NCI-H748 (cell line): ENCODE results near the gene MYH11.
A peak's percentile ranks its signal among the peaks of the same experiment; 100 is the strongest.
"Not testable (repeated sequence)": the region's sequence is repeated elsewhere in the genome, so short reads cannot be mapped to it uniquely, and the experiment has no call there.

ENCODE experiments used
- DNase-seq: peaks from one replicate; lab custom pipeline; 2025; ENCODE audit not compliant: unreplicated experiment; lab: John Stamatoyannopoulos, UW

Gene MYH11

DNA sequence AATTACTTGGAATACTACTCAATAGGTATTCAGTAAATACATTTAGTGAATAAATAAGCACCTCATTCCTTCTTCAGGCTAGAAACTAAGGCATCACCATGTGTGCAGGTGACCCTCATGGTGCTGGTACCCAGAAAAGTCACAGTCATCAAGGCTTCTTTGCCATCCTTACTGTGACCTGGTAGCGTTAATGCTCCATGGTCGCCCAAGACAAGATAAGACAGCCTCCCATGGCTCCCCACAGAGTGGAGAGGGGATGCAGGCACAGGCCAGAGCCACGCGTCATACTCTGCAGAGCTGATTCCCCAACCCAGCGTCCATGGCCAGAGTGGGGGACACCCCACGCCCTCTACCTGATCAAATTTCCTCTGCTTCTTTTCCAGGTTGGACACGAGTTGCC, 133.0 kb downstream of the MYH11 start:
- no peak for DNase-seq

GRCh38 chr16:15721018-15721417, 135.8 kb downstream of the MYH11 start:
- no peak for DNase-seq

DNA sequence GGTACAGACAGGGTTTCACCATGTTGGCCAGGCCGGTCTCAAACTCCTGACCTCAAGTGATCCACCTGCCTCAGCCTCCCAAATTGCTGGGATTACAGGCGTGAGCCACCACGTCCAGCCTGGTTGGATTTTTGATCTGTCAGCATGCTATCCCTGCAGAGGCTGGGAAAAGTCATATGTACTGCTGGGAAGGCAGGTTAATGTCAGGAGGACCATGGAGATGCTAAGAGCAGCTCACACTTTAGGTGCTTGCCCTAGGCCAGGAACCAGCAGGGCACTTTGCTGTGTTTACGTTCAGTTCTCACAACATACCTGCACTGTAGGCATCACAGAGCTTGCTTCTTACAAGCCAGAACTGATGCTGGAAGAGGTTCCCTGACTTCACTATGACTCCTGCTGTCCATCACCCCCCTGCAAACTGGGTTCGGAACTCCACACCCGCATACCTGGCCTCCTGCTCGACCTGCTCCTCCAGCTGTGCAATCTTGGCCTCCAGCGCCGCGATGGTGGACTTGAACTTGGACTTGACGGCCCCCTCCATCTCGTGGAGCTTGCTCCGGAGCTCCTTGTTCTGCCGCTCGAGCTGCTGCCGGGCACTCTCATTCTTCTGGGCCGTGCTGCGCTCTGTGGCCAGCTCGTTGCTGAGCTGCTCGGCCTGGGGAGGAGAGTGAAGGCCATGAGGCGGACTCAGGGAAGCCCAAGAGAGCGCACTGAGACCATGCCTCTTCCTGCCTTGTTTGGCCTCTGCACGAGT, 140.0 kb downstream of the MYH11 start:
- DNase-seq: no peak

- DNase-seq: no peak
Observed at GRCh38 chr16:15715221-15715620, 141.6 kb downstream of the MYH11 start.

DNA sequence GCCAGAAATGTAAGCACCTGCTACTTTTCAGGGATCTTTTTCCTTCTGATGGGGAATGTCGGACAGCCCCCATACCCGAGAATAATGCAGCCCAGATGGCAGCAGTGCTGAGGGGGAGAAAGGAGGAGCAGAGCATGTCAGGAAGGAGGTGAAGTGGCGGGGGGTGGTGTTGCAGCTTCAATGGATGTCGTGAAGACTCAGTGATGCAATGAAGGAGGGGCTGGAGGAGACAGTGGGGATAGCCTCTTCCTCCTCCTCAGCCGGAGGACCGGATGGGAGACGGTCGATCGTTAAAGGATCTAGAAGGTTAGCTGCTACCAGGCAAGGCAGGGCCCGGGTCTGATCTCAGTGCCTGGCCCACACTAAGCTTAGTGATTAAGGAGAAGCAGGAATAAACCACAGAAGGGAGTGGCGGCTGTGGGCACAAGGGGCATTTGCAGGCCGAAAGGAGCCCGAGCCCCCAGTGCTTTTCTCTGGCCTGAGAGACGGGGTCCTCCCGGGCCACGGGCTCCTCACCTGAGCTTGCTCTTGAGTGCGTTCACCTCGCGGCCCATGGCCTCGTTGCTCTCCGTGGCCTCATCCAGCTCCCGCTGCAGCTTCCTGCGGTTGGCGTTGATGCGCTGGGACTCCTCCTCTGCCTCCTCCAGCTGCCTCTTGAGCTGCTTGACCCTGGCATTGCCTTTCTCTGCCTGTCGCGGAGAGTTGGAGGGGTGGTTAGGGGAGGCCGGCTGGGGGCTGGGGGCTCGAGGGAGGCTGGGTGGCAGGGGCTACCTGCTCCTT, 142.2 kb downstream of the MYH11 start:
- DNase-seq: no peak

DNA sequence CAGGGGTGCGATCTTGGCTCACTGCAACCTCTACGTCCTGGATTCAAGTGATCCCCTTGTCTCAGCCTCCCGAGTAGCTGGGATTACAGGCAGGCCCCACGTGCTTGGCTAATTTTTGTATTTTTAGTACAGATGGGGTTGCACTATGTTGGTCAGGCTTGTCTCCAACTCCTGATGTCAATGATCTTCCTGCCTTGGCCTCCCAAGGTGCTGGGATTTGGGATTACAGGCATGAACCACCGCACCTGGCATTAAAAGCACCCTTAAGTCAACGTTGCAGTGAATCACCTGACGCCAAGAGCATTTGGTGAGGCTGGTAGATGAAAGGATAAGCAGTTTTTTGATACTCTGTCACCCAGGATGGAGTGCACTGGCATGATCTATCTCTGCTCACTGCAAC, 147.8 kb downstream of the MYH11 start:
- DNase-seq: no peak

GRCh38 chr16:15708096-15708495, 148.7 kb downstream of the MYH11 start:
- no peak for DNase-seq

DNA sequence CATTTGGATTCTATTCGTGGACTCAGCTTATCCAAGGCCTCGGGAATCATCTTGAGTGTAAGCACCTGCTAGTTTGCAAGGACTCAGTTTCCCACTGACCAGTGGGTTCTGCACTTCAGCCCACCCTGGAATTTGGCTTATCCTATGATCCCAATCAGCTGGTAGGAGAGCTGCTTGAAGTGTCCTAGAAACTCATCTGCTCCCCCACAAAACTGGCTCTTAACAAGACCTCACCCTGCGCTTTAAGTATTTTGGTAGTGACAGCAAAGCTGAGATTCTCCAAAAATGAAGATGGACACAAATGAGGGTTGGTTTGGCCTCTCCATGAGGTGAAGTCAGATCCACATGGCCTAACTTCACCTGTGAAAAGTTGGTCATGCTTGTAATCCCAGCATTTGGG, 149.5 kb downstream of the MYH11 start:
- DNase-seq: no peak

GRCh38 chr16:15705064-15705565, 151.7 kb downstream of the MYH11 start:
- DNase-seq: no peak

- DNase-seq: peak; percentile 45
Observed at GRCh38 chr16:15704545-15704987, 152.3 kb downstream of the MYH11 start.

- no peak for DNase-seq
Observed at GRCh38 chr16:15703029-15703736, 153.6 kb downstream of the MYH11 start.

- no peak for DNase-seq
Observed at GRCh38 chr16:15701975-15702970, 154.6 kb downstream of the MYH11 start.

- no peak for DNase-seq
Observed at GRCh38 chr16:15701367-15701766, 155.5 kb downstream of the MYH11 start.

DNA sequence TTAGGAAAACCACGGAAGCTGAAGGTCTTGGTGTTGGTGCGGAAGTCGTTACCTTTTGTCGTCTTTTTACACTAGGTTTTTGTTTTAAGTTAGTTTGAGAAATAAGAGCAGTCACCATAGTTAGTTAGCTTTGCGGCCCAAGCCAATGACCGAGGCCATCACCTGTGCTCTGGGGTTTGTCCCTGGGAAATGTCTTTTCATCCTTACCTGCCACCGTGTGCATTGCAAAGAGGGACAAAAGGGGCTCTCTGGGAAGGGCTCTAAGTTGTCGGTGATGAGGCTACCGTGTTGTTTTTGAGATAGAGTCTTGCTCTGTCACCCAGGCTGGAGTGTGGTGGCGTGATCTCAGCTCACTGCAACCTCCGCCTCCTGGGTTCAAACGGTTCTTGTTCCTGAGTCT, 157.0 kb downstream of the MYH11 start:
- DNase-seq: no peak

GRCh38 chr16:15694499-15694898, 162.3 kb downstream of the MYH11 start:
- no peak for DNase-seq

- DNase-seq: not testable (repeated sequence)
Observed at GRCh38 chr16:15692508-15692907, 164.3 kb downstream of the MYH11 start.

- no peak for DNase-seq
Observed at GRCh38 chr16:15691046-15691445, 165.8 kb downstream of the MYH11 start.

DNA sequence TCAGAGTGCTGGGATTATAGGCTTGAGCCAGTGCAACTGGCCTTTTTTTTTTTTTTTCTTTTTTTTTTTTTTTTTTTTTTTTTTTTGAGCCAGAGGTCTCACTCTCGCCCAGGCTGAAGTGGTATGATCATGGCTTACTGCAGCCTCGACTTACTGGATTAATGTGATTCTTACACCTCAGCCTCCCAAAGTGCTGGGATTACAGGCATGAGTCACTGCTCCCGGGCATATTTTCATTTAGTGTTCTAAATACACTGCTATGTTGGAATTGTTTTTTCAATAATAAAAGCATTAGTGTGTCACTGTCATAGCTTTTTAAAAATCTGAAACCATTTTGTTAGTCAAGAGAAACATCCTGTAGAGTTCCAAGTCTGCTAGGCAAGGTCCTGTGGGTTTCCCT, 166.5 kb downstream of the MYH11 start:
- DNase-seq: no peak

- no peak for DNase-seq
Observed at GRCh38 chr16:15689290-15689689, 167.5 kb downstream of the MYH11 start.

- DNase-seq: no peak
Observed at GRCh38 chr16:15686287-15686686, 170.5 kb downstream of the MYH11 start.
